Measurements from ENCODE around the gene PLOD2.

PLOD2 gene

DNA sequence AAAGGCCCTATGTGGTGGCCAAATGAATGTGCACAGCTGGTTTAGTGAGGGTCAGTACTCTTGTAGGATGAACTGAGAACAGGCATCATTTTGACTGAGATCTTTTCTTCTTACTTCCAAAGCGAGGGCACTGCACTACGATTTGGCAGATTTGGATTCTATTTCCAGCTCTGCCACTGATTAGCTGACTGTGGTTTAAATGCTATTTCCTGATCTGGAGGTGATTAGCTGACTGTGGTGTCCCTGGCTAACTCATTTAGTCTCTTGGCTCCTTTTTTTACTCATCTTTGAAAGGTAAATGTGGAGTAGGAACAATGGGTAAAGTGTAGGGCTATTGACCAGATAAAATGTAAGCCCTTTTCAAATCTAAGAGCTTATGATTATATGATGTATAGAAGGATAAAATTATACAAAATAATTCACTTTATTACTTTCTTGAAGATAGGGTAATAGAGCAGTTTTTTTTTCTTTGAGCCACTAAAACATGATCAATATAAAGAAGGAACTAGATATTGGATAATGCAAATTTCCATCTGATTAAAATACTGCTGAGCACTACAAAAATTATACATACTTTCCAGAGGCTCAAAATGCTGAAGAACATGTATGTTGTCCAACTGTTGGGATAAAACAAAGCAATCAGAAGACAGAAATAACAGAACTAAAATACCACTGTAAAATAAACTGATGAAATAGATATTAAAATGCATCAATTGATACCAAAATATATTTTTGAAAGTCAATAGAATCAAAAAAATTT is 39.7 kb upstream of the PLOD2 start:
- TF ChIP-seq GABPA (IDR thresholded peaks at IDR 0.05; ENCODE audit: low read depth) (no peak), SPI1 (IDR thresholded peaks at IDR 0.05; ENCODE audit: borderline replicate concordance, low read depth) (no peak), POLR2AphosphoS5 (IDR thresholded peaks at IDR 0.05; ENCODE audit: low read depth) (no peak)
- TF ChIP-seq, protein P1, sequence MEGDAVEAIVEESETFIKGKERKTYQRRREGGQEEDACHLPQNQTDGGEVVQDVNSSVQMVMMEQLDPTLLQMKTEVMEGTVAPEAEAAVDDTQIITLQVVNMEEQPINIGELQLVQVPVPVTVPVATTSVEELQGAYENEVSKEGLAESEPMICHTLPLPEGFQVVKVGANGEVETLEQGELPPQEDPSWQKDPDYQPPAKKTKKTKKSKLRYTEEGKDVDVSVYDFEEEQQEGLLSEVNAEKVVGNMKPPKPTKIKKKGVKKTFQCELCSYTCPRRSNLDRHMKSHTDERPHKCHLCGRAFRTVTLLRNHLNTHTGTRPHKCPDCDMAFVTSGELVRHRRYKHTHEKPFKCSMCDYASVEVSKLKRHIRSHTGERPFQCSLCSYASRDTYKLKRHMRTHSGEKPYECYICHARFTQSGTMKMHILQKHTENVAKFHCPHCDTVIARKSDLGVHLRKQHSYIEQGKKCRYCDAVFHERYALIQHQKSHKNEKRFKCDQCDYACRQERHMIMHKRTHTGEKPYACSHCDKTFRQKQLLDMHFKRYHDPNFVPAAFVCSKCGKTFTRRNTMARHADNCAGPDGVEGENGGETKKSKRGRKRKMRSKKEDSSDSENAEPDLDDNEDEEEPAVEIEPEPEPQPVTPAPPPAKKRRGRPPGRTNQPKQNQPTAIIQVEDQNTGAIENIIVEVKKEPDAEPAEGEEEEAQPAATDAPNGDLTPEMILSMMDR (IDR thresholded peaks at IDR 0.05; ENCODE audit: insufficient read depth, low read length): no peak
- TF ChIP-seq, protein P2, sequence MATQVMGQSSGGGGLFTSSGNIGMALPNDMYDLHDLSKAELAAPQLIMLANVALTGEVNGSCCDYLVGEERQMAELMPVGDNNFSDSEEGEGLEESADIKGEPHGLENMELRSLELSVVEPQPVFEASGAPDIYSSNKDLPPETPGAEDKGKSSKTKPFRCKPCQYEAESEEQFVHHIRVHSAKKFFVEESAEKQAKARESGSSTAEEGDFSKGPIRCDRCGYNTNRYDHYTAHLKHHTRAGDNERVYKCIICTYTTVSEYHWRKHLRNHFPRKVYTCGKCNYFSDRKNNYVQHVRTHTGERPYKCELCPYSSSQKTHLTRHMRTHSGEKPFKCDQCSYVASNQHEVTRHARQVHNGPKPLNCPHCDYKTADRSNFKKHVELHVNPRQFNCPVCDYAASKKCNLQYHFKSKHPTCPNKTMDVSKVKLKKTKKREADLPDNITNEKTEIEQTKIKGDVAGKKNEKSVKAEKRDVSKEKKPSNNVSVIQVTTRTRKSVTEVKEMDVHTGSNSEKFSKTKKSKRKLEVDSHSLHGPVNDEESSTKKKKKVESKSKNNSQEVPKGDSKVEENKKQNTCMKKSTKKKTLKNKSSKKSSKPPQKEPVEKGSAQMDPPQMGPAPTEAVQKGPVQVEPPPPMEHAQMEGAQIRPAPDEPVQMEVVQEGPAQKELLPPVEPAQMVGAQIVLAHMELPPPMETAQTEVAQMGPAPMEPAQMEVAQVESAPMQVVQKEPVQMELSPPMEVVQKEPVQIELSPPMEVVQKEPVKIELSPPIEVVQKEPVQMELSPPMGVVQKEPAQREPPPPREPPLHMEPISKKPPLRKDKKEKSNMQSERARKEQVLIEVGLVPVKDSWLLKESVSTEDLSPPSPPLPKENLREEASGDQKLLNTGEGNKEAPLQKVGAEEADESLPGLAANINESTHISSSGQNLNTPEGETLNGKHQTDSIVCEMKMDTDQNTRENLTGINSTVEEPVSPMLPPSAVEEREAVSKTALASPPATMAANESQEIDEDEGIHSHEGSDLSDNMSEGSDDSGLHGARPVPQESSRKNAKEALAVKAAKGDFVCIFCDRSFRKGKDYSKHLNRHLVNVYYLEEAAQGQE (IDR thresholded peaks at IDR 0.05; ENCODE audit: insufficient replicate concordance, low read depth): no peak
- no peak overlapping the region for H3K4me3 ChIP-seq (replicated peaks; ENCODE audit: insufficient read depth, low read length)
- no peak for DNase-seq (ENCODE audit: low read depth in 1 of 2, low spot score in 1 of 2)

DNA sequence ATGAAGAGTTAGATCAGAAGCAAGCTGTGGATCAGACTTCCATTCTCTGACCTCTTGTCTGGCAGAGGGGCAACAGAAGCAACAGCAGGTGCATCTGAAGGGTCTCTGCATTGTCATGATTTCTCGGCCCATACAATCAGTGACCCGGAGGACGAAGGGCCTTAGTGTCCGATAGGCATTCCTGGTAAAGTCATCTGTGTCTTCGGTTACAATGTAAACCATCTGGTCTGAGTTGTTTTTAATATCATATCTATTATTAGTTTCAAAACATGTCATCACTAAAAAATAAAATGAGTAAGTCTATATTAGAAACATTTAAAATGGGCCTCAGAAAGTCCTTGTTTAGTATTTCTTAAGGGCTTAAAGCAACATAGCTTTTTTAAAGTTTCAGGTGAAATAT is 38.8 kb upstream of the PLOD2 start:
- TF ChIP-seq, protein P2 (IDR thresholded peaks at IDR 0.05; ENCODE audit: insufficient replicate concordance, low read depth): no peak
- TF ChIP-seq, protein P1 (IDR thresholded peaks at IDR 0.05; ENCODE audit: insufficient read depth, low read length): no peak
- TF ChIP-seq SPI1 (IDR thresholded peaks at IDR 0.05; ENCODE audit: borderline replicate concordance, low read depth) (no peak), POLR2AphosphoS5 (IDR thresholded peaks at IDR 0.05; ENCODE audit: low read depth) (no peak), GABPA (IDR thresholded peaks at IDR 0.05; ENCODE audit: low read depth) (no peak)
- H3K27me3 ChIP-seq (ENCODE audit: insufficient read depth, poor library complexity, severe bottlenecking): peaks cover 6% of the 10 kb centered on the region
- DNase-seq (ENCODE audit: low read depth in 1 of 2, low spot score in 1 of 2): no peak
- no peak overlapping the region for H3K4me3 ChIP-seq (replicated peaks; ENCODE audit: insufficient read depth, low read length)
- H3K27ac ChIP-seq (replicated peaks): no peak overlapping the region

More for the DNA sequence above, 39.7 kb upstream of the PLOD2 start:
- peaks cover 4% of the 10 kb centered on the region for H3K27me3 ChIP-seq (ENCODE audit: insufficient read depth, poor library complexity, severe bottlenecking)
- H3K27ac ChIP-seq (replicated peaks): no peak overlapping the region

DNA sequence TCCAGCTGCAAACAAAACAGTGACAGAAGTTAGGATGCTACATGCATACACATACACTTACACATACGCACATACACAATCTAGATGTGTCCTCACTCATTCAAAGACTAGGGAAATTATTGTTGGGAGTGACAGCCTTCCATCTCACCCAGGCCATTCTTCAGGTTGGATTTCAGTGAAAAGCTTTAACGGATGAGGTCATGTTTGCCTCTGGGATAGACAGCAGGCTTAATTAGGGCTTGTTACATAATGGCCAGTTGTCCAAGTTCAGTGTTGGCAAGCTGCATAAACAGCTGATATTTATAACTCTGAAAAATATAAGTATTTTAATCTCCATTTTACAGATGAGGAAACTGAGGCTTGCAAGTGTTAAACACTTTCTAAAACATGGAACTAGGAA is 35.8 kb upstream of the PLOD2 start:
- TF ChIP-seq, protein P1 (IDR thresholded peaks at IDR 0.05; ENCODE audit: insufficient read depth, low read length): no peak
- TF ChIP-seq GABPA (IDR thresholded peaks at IDR 0.05; ENCODE audit: low read depth) (no peak), POLR2AphosphoS5 (IDR thresholded peaks at IDR 0.05; ENCODE audit: low read depth) (no peak), SPI1 (IDR thresholded peaks at IDR 0.05; ENCODE audit: borderline replicate concordance, low read depth) (no peak)
- TF ChIP-seq, protein P2 (IDR thresholded peaks at IDR 0.05; ENCODE audit: insufficient replicate concordance, low read depth): no peak
- no peak overlapping the region for H3K27ac ChIP-seq (replicated peaks)
- H3K27me3 ChIP-seq (ENCODE audit: insufficient read depth, poor library complexity, severe bottlenecking): peaks cover 6% of the 10 kb centered on the region
- no peak for DNase-seq (ENCODE audit: low read depth in 1 of 2, low spot score in 1 of 2)
- H3K4me3 ChIP-seq (replicated peaks; ENCODE audit: insufficient read depth, low read length): no peak overlapping the region

Measured in HL-60 (cell line).